Endothelial cell of umbilical vein (primary cell): ENCODE data around the gene TMEM252.

Source experiments
- CTCF ChIP-seq, 2 donors: IDR thresholded peaks; 1 replicate in 1 of 2; 2 replicates in 1 of 2; pipeline ENCODE4 v1.5.1; 2011; ENCODE audit warnings: low read length in 2 of 2, mild to moderate bottlenecking in 2 of 2, moderate library complexity in 2 of 2, control low read depth in 1 of 2, inconsistent platforms in 1 of 2, low read depth in 1 of 2; ENCODE audit not compliant: insufficient read depth in 1 of 2; ENCODE audit errors: extremely low read depth in 1 of 2
- EZH2 ChIP-seq: IDR thresholded peaks from 2 replicates; pipeline ENCODE4 v1.6.1; 2012; ENCODE audit warnings: borderline replicate concordance, low read depth, mild to moderate bottlenecking, moderate library complexity, low read length, inconsistent platforms; ENCODE audit not compliant: severe bottlenecking
- GATA2 ChIP-seq: IDR thresholded peaks from 2 replicates; pipeline ENCODE4 v1.7.0; 2011; ENCODE audit warnings: low read depth, mild to moderate bottlenecking, moderate library complexity, mixed read lengths, low read length; ENCODE audit not compliant: insufficient read length, insufficient read depth
- JUN ChIP-seq: IDR thresholded peaks from 2 replicates; pipeline ENCODE4 v1.6.1; 2011; ENCODE audit warnings: borderline replicate concordance, low read depth; ENCODE audit not compliant: insufficient read length, insufficient read depth
- MAX ChIP-seq: IDR thresholded peaks from 2 replicates; pipeline ENCODE4 v1.6.1; 2011; ENCODE audit not compliant: insufficient read depth, insufficient read length
- MYC ChIP-seq: IDR thresholded peaks from one replicate; pipeline ENCODE4 v1.6.1; 2011; ENCODE audit warnings: mild to moderate bottlenecking, low read depth, low read length
- POLR2A ChIP-seq: IDR thresholded peaks from 2 replicates; pipeline ENCODE4 v1.6.1; 2012; ENCODE audit warnings: low read depth, mild to moderate bottlenecking, control low read depth, low read length
- POLR2AphosphoS5 ChIP-seq: IDR thresholded peaks from 2 replicates; pipeline ENCODE4 v1.6.1; 2012; ENCODE audit warnings: low read depth, mild to moderate bottlenecking, control low read depth, low read length, moderate library complexity; ENCODE audit not compliant: insufficient read depth

GRCh38 chr9:68536876-68537615 lies 3.6 kb downstream of the TMEM252 start:
- no peak for TF ChIP-seq CTCF (IDR thresholded peaks at IDR 0.05; ENCODE audit: extremely low read depth in 1 of 2, insufficient read depth in 1 of 2, low read depth in 1 of 2, low read length in 2 of 2)
- no peak for TF ChIP-seq POLR2AphosphoS5
- no peak for TF ChIP-seq EZH2
- no peak for TF ChIP-seq MAX
- TF ChIP-seq POLR2A: no peak
- no peak for TF ChIP-seq JUN
- no peak for TF ChIP-seq MYC
- TF ChIP-seq GATA2: no peak
